H9 (cell line): ENCODE data around the gene PPP1R27. TPM values are rescaled to one million over a fixed set of nuclear protein-coding genes. Genes with fewer than 3 reads are reported as not detected.

ENCODE experiments used
- DNase-seq: peaks from one replicate; pipeline ENCODE4 v3.0.0-alpha.2; 2017
- H2AFZ ChIP-seq: one replicate; pipeline ENCODE4 v1.6.1; 2013; ENCODE audit warnings: mild to moderate bottlenecking, low read length, control low read depth, moderate library complexity
- H2AK5ac ChIP-seq: 2 replicates; pipeline ENCODE4 v1.6.1; 2013; ENCODE audit warnings: low read length, control low read depth, mixed read lengths; ENCODE audit not compliant: insufficient read length
- H2BK120ac ChIP-seq: one replicate; pipeline ENCODE4 v1.6.1; 2013; ENCODE audit warnings: low read depth, mild to moderate bottlenecking, low read length, control low read depth, inconsistent platforms; ENCODE audit not compliant: poor library complexity, severe bottlenecking
- H2BK12ac ChIP-seq: 2 replicates; pipeline ENCODE4 v1.6.1; 2013; ENCODE audit warnings: low read length, control low read depth, mixed read lengths, low read depth; ENCODE audit not compliant: insufficient read length
- H2BK15ac ChIP-seq: 2 replicates; pipeline ENCODE4 v1.6.1; 2013; ENCODE audit warnings: low read depth, low read length, control low read depth
- H2BK20ac ChIP-seq: one replicate; pipeline ENCODE4 v1.6.1; 2013; ENCODE audit warnings: low read depth, mild to moderate bottlenecking, low read length, control low read depth, inconsistent platforms; ENCODE audit not compliant: poor library complexity, severe bottlenecking
- H2BK5ac ChIP-seq: 2 replicates; pipeline ENCODE4 v1.6.1; 2013; ENCODE audit warnings: low read length, control low read depth, mixed read lengths; ENCODE audit not compliant: insufficient read length
- H3K14ac ChIP-seq: 2 replicates; pipeline ENCODE4 v1.6.1; 2013; ENCODE audit warnings: low read length, control low read depth; ENCODE audit not compliant: insufficient read depth
- H3K18ac ChIP-seq: 2 replicates; pipeline ENCODE4 v1.6.1; 2013; ENCODE audit warnings: low read depth, mild to moderate bottlenecking, mixed read lengths, low read length, control low read depth; ENCODE audit not compliant: insufficient read length
- H3K23ac ChIP-seq: 2 replicates; pipeline ENCODE4 v1.6.1; 2013; ENCODE audit warnings: low read length, control low read depth, mixed read lengths, low read depth; ENCODE audit not compliant: insufficient read length
- H3K23me2 ChIP-seq: 2 replicates; pipeline ENCODE4 v1.6.1; 2013; ENCODE audit warnings: low read depth, mild to moderate bottlenecking, mixed read lengths, low read length, control low read depth; ENCODE audit not compliant: insufficient read length, poor library complexity, severe bottlenecking
- H3K27ac ChIP-seq: 2 replicates; pipeline ENCODE4 v1.5.1; 2013; ENCODE audit warnings: low read length, control low read depth, mixed read lengths, low read depth; ENCODE audit not compliant: insufficient read length
- H3K27me3 ChIP-seq: 2 replicates; pipeline ENCODE4 v1.6.1; 2013; ENCODE audit warnings: low read length, control low read depth, inconsistent platforms; ENCODE audit not compliant: insufficient read depth
- H3K4ac ChIP-seq: 2 replicates; pipeline ENCODE4 v1.6.1; 2013; ENCODE audit warnings: low read depth, mild to moderate bottlenecking, control low read depth, inconsistent platforms, low read length, moderate library complexity
- H3K4me1 ChIP-seq: 2 replicates; pipeline ENCODE4 v1.6.1; 2013; ENCODE audit warnings: low read length, control low read depth, inconsistent platforms; ENCODE audit not compliant: insufficient read depth
- H3K4me2 ChIP-seq: 2 replicates; pipeline ENCODE4 v1.6.1; 2013; ENCODE audit warnings: low read length, control low read depth, mixed read lengths; ENCODE audit not compliant: insufficient read length, insufficient read depth
- H3K56ac ChIP-seq: 2 replicates; pipeline ENCODE4 v1.6.1; 2013; ENCODE audit warnings: low read depth, mild to moderate bottlenecking, mixed read lengths, low read length, control low read depth; ENCODE audit not compliant: insufficient read length
- H3K79me1 ChIP-seq: 2 replicates; pipeline ENCODE4 v1.6.1; 2013; ENCODE audit warnings: low read depth, mild to moderate bottlenecking, moderate library complexity, low read length, control low read depth, inconsistent platforms; ENCODE audit not compliant: insufficient read depth, poor library complexity, severe bottlenecking
- H3K79me2 ChIP-seq: 2 replicates; pipeline ENCODE4 v1.6.1; 2013; ENCODE audit warnings: low read length, control low read depth, inconsistent platforms; ENCODE audit not compliant: insufficient read depth
- H3K9ac ChIP-seq: 2 replicates; pipeline ENCODE4 v1.6.1; 2013; ENCODE audit warnings: low read length, control low read depth, mixed read lengths; ENCODE audit not compliant: insufficient read length; ENCODE audit errors: extremely low read depth
- H3K9me3 ChIP-seq: one replicate; pipeline ENCODE4 v1.6.1; 2013; ENCODE audit warnings: low read depth, low read length, inconsistent platforms; ENCODE audit not compliant: control insufficient read depth
- H3T11ph ChIP-seq: one replicate; pipeline ENCODE4 v1.6.1; 2013; ENCODE audit warnings: mild to moderate bottlenecking, low read length, control low read depth, inconsistent platforms
- H4K20me1 ChIP-seq: one replicate; pipeline ENCODE4 v1.6.1; 2013; ENCODE audit not compliant: control insufficient read depth, insufficient read length, insufficient read depth
- H4K5ac ChIP-seq: 2 replicates; pipeline ENCODE4 v1.6.1; 2013; ENCODE audit warnings: low read depth, mild to moderate bottlenecking, mixed read lengths, low read length, control low read depth; ENCODE audit not compliant: insufficient read length
- H4K8ac ChIP-seq: replicated peaks from 2 replicates; pipeline ENCODE4 v1.6.1; 2013; ENCODE audit warnings: low read length, control low read depth, mixed read lengths, low read depth; ENCODE audit not compliant: insufficient read length
- H4K91ac ChIP-seq: 2 replicates; pipeline ENCODE4 v1.6.1; 2013; ENCODE audit warnings: low read depth, mild to moderate bottlenecking, moderate library complexity, mixed read lengths, low read length, control low read depth; ENCODE audit not compliant: insufficient read length
- H3K27ac Mint-ChIP-seq, 3 experiments: 2 replicates in 2 of 3; 3 replicates in 1 of 3; pipeline ENCODE4 v1.8.0; 2020 to 2021; ENCODE audit warnings: mixed read lengths in 3 of 3, mild to moderate bottlenecking in 1 of 3, moderate library complexity in 1 of 3
- H3K27me3 Mint-ChIP-seq: 2 replicates; pipeline ENCODE4 v1.8.0; 2021; ENCODE audit warnings: low read depth, mild to moderate bottlenecking, moderate library complexity, mixed read lengths
- H3K36me3 Mint-ChIP-seq, 3 experiments: 2 replicates in 2 of 3; 3 replicates in 1 of 3; pipeline ENCODE4 v1.8.0; 2020 to 2021; ENCODE audit warnings: low read depth in 3 of 3, mixed read lengths in 3 of 3; ENCODE audit not compliant: insufficient read depth in 1 of 3
- H3K4me1 Mint-ChIP-seq, 2 experiments: 2 replicates each; pipeline ENCODE4 v1.8.0; 2020; ENCODE audit warnings: mixed read lengths in 2 of 2
- H3K4me3 Mint-ChIP-seq, 2 experiments: 2 replicates in 1 of 2; 3 replicates in 1 of 2; pipeline ENCODE4 v1.8.0; 2020 to 2021; ENCODE audit warnings: mild to moderate bottlenecking in 2 of 2, mixed read lengths in 2 of 2, moderate library complexity in 1 of 2
- H3K9me3 Mint-ChIP-seq, 2 experiments: 2 replicates in 1 of 2; 3 replicates in 1 of 2; pipeline ENCODE4 v1.8.0; 2020; ENCODE audit warnings: mild to moderate bottlenecking in 2 of 2, mixed read lengths in 2 of 2, moderate library complexity in 1 of 2
- CTCF ChIP-seq: fragments of 200-600 bp; sonication (generic); conservative IDR thresholded peaks from 3 replicates; pipeline ENCODE4 v1.8.0; 2021; ENCODE audit warnings: antibody characterized with exemption, mild to moderate bottlenecking
- WGBS: extraction: QIAGEN DNeasy Blood & Tissue Kit; methylation state at CpG from one replicate; pipeline ENCODE4 v1.1.7; 2013; ENCODE audit warnings: missing lambda C conversion rate, low lambda C conversion rate, mixed read lengths; ENCODE audit not compliant: insufficient read length; ENCODE audit errors: extremely low coverage; 5-methylcytosine and 5-hydroxymethylcytosine counted together
- total RNA-seq: library from RNA; stranded (reverse); gene quantifications from 2 replicates; pipeline ENCODE4 v1.2.1, GENCODE V29; 2021

The PPP1R27 gene
- total RNA-seq, 1 experiment from 2014 or later: 0.22 TPM

GRCh38 chr17:81851423-81851822 lies 16.6 kb upstream of the PPP1R27 start:
- no peaks in the 10 kb centered on the region for H3K27me3 ChIP-seq
- H3K9me3 Mint-ChIP-seq: no peaks in the 10 kb centered on the region
- peaks cover 31 to 75% (median 63%) of the 10 kb centered on the region in 3 experiments; a peak in 6 of 7 replicates for H3K36me3 Mint-ChIP-seq
- H2BK20ac ChIP-seq: no peak overlapping the region
- no peak overlapping the region for H4K91ac ChIP-seq
- no peak overlapping the region for H3K4me2 ChIP-seq
- no CpG with 5 or more reads among the region's 16 CpGs for WGBS
- H3K27me3 Mint-ChIP-seq: no peaks in the 10 kb centered on the region; the same call in 1 of the 2 replicates
- H4K20me1 ChIP-seq: peaks cover 2% of the 10 kb centered on the region
- no peak overlapping the region for H3K14ac ChIP-seq
- no peak overlapping the region for H2AK5ac ChIP-seq
- H3K27ac ChIP-seq: no peak overlapping the region
- no peak overlapping the region for H4K8ac ChIP-seq
- no peak overlapping the region for H4K5ac ChIP-seq
- no peak overlapping the region for H3T11ph ChIP-seq
- TF ChIP-seq CTCF: no peak
- no peak overlapping the region for H2BK15ac ChIP-seq
- no peaks in the 10 kb centered on the region for H3K4me1 ChIP-seq
- no peaks in the 10 kb centered on the region for H3K23me2 ChIP-seq
- H3K27ac Mint-ChIP-seq: peak overlapping the region in 1 of 3 experiments; percentile 35; a peak in 1 of 7 replicates
- H3K4me1 Mint-ChIP-seq: no peaks in the 10 kb centered on the region
- no peak overlapping the region for H2AFZ ChIP-seq
- no peak overlapping the region for H3K4me3 Mint-ChIP-seq
- no peaks in the 10 kb centered on the region for H3K79me2 ChIP-seq
- no peaks in the 10 kb centered on the region for H3K9me3 ChIP-seq
- H2BK5ac ChIP-seq: no peak overlapping the region
- no peak overlapping the region for H3K23ac ChIP-seq
- H3K18ac ChIP-seq: no peak overlapping the region
- H3K79me1 ChIP-seq: no peaks in the 10 kb centered on the region
- H3K9ac ChIP-seq: no peak overlapping the region
- no peak overlapping the region for H2BK120ac ChIP-seq
- H2BK12ac ChIP-seq: no peak overlapping the region
- no peak overlapping the region for H3K4ac ChIP-seq
- no peak overlapping the region for H3K56ac ChIP-seq
- DNase-seq: no peak
